HG03457 (cell line): Measurements from ENCODE around the gene PHAF1.

ENCODE experiments used
- ATAC-seq: cut with Tn5 transposase; IDR thresholded peaks from one replicate; pipeline ENCODE4 v1.9.1; 2021; ENCODE audit warnings: moderate number of reproducible peaks; ENCODE audit not compliant: unreplicated experiment

PHAF1 gene

DNA sequence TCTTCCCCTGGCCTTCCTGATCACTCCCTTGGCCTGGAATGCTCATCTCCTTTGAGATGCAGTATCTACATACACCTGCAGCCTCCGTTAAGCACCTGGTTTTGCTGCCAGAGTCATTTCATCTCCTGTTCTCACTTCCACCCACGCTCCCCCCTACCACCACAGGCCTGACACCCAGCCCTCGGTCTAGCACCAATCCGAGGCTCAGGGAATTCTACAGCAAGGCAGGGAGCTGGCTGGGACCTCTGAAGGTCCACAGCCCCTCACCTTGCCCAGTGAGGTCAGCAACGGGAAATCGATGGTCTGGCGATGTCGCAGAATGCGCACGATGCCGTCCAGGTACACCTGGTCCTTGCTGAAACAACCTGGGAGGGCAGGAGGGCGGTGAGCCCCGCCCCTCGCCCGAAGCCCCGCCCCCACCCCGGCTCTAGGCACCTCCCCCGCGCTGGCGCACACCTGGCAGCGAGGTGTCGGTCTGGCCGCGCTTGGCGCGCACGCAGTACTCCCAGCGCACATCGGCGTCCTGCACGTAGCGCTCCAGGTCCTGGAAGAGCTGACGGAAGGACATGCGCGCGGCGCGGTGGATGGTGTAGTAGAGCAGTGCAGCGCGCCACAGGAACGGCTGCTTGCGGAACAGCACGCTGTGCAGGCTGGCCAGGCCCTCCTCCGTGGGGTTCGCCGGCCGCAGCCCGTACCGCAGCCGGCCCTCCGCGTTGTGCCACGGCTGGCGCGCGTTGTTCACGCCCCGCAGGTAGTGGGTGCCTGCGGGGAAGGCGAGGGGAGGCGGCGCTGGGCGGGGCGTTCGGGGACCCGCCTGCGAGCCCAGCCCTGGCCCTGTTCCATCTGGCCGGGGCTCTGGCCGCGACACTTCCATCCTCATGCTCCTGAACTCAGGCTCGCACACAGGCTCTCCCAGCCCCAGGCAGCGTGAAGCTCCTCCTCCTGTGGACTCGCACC, 68.3 kb downstream of the PHAF1 start:
- ATAC-seq, result no peak

DNA sequence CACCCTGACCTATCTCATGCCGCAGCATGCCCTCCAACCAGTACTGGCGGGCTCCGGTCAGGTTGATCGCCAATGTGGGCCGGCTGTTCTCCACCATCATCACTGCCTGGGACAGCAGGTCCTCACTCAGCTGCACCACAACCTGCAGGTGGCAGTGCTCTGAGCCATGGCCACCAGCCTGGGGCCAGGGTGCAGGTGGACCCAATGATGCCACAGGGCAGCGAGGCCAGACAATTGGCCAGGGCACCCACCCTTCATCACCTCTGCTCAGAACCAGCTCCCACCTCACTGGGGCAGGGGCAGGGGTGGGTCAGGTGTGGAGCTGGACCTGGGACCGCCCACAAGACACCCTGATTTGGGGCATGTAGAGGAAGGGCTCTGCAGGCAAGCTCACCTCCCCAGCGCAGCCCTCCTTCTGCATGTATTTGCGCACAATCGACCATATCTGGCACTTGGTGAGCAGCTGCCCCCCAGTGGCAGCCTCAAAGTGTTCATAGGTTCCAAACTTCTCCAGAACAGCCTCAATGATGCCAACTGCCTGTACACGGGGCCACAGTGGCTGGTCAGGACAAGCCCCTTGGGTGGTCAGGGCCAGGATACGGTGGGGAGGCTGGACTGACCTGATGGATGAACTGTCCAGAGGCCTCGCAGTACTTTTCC, 69.8 kb downstream of the PHAF1 start:
- ATAC-seq, result no peak

DNA sequence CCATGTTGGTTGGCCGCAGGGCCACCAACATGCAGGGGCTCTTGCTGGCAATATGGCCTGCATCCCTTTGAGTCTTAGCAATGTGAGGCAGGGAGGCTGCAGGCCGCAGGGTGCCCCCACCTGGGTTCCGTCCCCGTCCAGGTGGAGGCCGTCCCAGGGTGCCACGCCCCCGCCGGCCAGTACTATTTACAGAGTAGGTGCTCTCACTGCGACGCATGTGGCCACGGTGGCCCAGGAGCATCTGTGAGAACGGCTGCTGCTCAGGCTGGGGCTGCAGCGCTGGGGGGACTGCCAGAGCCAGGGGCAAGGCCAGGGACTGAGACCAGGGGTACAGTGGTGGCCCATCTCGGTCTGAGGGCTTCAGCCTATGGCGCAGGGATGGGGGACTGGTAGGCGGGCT, 70.4 kb downstream of the PHAF1 start:
- no peak for ATAC-seq

DNA sequence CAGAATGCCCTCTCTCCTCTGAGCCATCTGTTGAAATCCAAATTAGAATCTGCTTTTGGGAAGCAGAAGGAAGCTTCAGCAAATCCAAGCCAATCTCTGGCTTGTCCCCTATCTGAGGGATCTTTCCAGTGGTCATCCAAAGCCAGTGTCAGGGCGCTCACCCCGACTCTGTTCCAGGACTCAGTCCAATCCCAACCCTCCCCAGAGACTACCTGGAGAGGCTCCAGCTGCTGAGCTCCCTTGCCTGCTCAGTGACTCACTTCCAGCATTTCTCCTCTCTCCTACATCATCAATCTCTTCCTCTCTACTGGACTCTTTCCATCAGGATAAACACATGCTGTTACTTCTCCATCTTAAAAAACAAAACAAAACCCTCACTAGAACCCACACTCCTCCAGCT, 71.6 kb downstream of the PHAF1 start:
- ATAC-seq, result no peak

DNA sequence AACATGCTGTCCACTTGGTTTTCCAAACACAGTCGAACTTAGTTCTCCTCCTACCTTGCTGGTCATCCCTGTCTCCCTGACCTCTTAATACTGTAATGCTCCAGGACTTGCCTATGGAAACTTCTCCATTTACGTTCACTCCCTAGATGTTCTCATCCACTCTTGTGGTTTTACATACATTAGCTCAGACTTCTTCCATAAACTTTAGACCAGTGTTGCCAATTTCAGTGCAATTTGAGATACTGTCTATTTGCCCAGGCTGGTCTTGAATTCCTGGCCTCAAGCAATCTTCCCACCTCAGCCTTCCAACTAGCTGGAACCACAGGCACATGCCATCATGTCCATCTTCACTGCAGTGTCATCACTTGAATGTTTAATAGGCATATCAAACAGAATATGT, 72.5 kb downstream of the PHAF1 start:
- ATAC-seq, result no peak

DNA sequence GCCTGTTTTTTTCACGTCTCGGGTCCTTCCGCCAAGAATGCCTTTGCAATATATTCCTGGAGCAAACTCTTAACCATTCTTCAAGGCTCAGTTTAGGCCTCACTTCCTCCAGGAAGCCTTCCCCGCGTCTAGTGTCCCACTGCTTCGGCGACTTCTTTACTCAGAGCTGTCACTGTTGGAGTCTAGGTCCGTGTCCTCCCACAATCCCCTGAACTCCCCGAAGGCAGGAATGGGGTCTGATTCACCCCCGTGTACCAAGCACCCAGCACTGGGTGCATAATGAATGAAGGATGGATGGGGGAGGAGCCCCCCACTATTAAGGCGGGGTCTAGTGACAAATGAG, 73.5 kb downstream of the PHAF1 start:
- no peak for ATAC-seq

DNA sequence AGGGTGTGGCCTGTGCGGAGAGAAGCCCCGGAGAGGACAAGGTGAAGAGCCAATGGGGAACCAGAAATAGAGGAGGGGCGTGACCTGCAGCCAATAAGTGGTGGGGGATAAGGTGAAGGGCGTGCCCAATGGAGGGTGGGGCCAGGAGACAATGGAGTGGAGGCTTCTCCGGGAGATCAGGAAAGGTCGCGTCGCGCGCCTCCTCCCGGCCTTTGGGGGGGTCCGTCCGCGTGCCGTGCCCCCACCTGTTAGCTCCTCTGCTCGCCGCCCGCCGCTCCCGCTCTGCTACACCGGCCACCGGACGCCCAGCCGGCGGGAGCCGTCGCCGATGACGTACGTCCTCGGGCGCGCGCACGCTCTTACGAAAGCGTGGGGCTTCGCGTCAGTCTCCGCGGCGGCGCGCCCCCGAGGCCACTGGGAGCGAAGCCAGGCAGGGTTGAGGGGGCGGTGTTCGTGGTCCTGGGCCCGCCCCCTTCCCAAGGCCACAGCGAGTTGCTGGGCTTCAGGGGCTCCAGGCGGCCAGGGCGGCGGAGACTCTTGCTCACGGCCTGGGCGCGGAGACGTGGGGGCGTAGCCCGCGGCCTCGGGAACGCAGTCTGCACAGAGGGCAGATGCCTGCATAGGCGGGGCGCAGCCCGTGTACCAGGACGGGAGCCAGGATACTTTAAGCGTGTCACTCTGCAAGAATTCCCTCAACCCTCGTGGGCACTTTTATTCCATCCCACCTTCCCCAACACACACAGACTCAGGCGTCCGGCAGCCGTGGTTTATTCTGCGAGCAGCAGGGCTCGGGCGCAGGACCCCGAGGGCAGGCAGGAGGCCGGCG, 74.1 kb downstream of the PHAF1 start, which contains the start of gene MATCAP1:
MATCAP1 (minus strand) TSS at position 337 of the 826 bp plus-strand sequence. CDS start 3,353 bp downstream, outside the sequence.
- peak; percentile 76 for ATAC-seq

DNA sequence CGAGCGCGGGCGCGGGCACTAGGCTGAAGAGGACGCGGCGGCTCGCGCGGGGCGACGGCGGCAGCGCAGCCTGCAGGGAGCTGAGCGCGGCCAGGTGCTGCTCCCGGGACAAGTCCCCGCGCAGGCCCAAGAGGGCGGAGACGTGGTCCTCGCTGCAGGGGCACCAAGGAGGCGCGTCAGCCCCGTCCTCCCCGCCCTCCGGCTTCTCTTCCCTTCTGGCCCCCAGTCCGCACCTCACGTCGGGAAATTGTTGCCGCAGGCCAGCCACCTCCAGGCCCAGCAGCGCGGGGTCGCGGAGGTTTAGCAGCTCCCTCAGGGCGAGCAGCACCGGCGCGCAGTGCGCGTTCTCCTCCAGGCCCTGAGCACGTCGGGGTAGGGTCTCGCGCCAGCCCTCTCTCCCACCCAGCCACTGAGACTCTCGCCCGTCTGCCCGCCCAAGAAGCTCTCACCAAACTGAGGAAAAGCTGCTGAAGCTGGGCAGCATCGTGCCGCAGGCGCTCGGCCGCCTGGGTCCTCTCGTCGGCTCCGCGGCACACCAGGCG, 74.8 kb downstream of the PHAF1 start:
- ATAC-seq, result no peak

DNA sequence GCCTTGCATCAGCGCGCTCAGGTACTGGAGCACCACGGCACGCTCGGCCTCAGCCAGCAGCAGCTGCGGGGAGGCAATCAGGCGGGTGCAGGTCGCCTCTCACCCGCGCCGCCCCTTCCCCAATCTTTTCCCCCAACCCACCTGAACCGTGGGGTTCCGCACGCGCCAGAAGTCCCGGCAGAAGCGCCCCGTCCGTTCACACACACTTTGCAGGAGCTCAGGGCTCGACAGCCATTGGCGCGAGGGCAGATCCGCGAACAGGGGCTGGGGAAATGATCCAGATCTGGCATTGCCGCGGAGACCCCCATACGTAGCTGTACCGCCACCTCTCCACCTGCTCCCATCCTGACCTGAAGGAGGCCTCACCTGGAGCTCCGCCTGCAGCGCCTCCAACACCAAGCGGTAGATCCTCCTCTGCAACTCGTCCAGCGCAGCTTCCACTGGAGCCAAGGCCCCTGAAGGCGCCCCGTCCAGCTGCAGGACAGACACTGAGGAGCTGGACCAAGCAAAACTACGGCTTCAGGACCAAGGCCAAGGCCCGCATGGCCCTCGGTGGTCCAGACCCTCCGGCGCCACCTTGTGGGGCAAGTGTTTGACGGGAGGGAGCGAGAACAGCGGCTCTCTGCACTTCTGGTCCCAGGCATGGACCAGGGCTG, 75.4 kb downstream of the PHAF1 start:
- no peak for ATAC-seq

DNA sequence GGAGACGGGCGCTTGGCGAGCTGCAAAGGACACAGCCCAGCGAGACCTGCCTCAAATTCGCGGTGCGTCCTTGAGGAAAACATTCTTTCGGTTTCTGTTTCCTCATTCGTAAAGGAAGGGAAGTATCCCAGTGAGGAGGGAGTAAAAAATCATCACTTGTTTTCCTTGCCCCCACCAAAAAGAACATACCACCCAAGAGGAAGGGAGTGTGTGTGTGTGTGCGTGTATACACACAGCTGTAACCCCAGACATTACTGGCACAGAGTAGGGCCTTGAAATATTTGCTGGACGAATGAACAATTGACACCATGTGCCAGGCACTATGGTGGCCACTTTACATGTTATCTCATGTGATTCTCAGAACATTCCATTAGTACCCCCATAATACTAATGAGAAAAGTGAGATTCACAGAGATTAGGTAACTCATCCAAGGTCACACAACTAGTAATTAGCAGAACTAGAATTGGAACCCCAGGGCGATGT, 76.0 kb downstream of the PHAF1 start:
- ATAC-seq, result no peak

DNA sequence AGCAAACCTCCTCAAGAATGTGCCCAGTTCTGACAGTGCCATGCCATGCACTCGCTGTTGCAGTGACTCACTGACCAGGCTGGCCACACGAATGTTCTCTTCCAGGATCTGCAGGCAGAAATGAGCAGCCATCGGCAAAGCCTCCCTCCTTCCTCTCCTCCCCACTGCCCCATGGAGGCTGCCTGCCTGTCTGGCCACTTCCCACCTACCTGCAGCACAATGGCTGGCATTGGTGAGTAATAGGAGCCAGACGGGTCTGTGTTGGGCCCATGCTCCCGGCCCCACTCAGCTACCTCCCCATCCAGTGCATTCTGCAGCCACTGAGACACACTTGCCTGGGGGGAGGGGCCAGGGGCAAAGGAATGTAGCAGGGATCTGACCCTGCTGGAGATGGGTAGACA, 76.8 kb downstream of the PHAF1 start:
- no peak for ATAC-seq

DNA sequence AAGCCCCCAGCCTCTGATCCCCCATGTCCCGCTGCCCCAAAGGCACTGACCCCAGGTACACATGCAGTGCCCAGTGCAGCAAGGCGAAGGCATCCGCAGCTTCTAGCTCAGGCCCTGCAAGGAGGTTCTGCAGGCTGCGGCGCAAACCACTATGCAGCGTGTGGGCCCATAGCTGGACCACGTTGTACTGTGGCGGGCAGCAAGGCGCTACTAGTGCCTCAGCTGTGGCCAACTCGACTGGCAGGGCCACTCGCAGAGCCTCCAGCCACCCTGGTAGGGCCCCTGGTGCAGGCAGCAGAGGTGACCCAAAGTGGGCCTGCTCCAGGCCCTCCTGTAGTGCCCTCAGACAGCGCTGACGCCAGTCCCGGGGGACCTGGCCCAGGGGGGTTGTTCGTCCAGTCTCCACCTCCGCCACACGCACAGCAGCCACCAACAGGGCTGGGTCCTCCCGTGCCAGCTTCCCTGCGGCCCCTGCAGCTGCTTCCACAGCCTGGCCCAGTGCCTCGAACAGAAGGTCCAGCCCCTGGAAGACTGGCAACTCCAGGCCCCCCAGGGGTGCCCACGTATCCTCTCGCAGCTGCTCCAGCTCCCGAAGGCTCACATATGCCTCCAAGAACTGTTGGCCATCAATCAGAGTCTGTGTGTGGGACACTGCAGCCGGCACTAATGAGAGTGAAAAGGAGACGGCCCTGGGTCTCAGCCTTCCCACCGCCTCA, 77.6 kb downstream of the PHAF1 start:
- no peak for ATAC-seq

DNA sequence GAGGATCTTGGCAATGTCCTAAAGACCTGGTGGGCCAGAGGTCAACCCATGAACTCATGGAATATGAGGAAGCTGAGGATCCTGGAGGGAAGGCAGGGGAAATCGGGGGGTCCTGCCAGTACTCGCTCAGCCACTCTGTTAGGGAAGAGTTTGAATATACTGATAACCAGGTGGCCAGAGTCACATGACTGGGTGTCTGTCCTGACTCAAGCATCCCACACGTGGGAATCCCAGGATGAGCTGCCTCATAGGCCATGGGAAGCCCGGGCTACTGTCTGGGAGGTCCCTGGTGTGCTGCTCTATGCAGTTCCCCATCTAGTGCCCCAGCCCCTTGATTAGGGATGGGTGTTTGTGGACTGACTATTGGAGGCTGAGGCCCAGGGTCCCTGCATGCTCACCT, 78.6 kb downstream of the PHAF1 start:
- ATAC-seq, result no peak

DNA sequence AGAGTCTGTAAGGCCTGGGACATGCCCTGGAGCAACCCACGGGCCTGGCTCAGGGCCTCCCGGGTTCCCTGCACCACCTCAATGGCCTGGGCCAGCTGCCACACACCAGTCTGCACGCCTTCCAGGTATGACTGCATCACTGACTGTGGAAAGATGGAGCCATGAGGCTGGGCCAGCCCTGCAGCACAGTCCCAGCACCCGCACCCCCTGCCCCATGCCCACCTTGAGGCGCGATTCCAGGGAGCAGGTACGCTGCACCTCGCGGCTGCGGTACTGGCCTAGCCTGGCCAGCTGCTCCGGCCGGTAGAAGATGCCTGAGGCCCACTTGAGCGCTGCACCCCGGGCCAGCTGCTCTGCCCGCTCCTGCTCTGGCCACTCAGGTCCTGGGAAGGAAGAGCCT, 79.1 kb downstream of the PHAF1 start:
- ATAC-seq, result no peak

DNA sequence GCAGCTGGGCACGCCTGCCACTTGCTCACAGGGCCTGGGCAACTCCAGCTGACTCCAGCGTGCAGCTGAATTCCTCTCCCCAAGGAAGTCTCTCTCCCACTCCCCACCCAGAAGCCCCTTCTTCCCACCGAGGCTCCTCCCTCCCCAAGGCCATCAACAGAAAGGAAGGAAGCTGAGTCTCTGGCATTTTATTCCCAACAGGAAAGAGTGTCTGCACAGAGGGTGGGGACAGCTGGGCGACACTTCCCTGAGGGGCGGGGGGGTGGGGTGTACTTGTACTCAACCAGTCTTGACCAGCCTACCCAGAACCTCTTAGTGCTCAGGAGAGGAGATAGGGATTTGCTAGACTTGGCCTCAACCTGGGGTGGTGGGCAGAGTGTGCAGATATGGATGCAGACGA, 80.3 kb downstream of the PHAF1 start, which contains the start of gene EXOC3L1:
EXOC3L1 (minus strand) TSS at position 96 of the 400 bp plus-strand sequence. CDS start 460 bp downstream, outside the sequence.
- no peak for ATAC-seq

DNA sequence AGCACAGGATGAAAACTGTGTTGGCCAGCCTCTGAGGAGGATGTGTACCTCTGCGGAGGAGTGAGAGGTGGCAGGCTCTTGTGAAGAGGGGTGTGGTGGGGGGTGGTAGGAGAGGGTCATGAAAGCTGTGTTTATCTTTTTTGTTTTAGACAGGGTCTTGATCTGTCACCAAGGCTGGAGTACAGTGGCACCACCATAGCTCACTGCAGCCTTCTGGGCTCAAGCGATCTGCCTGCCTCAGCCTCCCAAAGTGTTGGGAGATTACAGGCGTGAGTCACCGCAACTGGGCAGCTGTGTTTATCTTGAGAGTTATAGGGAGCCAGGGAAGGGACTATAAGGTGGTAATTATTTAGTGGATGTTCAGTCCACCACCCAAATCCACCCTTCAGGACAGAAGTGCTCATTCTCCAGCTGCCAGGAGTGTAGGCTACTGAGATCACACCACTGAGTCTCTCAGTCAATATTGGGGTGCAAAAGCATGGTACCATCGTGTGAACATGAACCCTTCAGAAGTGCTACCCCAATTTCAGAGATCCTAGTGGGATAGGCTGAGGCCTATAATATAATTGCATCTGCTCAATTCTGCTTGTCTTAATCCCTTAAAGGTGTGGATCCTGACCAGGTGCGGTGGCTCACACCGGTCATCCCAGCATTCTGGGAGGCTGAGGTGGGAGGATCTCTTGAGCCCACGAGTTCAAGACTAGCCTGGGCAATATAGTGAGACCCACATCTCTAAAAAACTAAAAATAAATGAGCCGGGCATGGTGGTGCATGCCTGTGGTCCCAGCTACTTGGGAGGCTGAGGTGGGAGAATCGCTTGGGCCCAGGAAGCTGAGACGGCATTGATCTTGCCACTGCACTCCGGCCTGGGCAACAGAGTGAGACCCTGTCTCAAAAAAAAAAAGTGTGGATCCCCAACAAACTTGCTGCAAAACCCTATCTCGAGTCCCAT, 81.0 kb downstream of the PHAF1 start:
- ATAC-seq, result no peak

DNA sequence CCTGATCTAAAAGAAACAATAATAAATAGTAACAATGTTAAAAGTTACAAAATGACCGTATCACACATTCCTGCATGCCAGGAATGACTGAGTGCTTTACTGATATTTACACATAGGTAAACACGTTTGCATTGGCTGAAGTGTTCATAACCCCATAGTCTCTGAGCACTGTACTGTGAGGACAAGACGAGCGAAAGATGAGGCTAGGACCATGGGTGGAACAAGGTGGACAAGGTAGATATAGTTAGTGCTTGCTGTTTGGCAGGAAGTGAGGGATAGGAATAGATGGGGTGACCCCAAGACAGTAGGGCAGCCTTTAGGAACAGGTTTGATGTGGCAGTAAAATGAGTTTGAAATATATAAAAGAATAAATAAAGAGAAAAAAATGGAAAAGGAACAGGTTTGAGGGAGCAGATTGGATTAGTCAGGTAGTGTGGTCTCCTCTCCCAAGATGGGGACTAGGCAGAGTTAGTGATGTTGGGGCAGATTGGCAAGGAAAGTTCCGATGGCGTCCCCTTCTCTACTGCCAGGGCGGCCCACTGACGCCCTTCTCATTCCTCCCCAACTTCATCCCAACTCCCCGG, 81.8 kb downstream of the PHAF1 start:
- no peak for ATAC-seq

DNA sequence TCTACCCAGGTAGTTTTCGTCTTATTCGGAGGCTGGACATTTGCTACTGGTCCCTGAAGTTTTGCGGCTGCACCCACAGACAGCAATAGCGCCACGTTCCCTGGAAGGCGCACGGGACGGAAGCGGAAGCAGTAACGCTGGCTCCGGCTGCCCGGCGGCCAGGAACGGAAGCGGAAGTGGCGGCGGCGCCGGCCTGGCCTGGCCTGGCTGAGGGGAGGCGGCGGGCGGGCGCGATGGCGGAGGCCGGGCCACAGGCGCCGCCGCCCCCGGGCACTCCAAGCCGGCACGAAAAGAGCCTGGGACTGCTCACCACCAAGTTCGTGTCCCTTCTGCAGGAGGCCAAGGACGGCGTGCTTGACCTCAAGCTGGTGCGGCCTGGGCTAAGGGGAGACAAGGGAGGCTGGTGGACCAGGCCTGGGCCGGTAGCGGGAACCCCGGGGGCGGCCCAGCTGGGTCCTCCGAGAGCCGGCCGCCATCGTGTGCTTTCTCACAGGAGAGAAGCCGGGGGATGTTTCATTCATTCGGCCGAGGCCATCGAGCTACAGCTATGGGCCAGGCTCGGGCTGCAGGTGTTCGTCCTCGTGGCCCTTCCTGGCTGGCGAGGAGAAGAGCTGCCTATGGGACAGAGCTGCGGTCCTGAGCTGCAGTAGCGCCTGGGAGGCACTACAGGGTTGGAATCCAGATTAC, 82.4 kb downstream of the PHAF1 start, which contains the start of gene E2F4:
E2F4 (plus strand) TSS at position 161 of the 687 bp plus-strand sequence; CDS start at position 234, 73 bp downstream.
- ATAC-seq, result peak; percentile 72
